Sciatic nerve (tissue), 2 donors: ENCODE results near the gene EPB41L4A. TPM values are rescaled to one million over a fixed set of nuclear protein-coding genes. Genes with fewer than 3 reads are reported as not detected.

Source experiments
- ATAC-seq: fragments of 200-7000 bp; cut with Tn5 transposase; one replicate; pipeline ENCODE4 v1.9.1; 2020; ENCODE audit warnings: mild to moderate bottlenecking, moderate library complexity
- DNase-seq: peaks from one replicate; pipeline ENCODE4 v3.0.0-alpha.2; 2020; ENCODE audit warnings: low spot score
- intact Hi-C: fragments of 100-400 bp; cut with DNase I; formaldehyde crosslinking; loops from one replicate; pipeline ENCODE4 v1.14.2; 2022
- total RNA-seq: library from RNA; stranded (reverse); fragmentation: NEBNext Ultra II Directional; extraction: Animal tissue kit (Norgen Biotek cat#: 25700); gene quantifications from one replicate; pipeline ENCODE4 v1.2.1, GENCODE V29; 2021
- donor health status: DM: no; HTN: no; CAD: no.
- donor health status: DM: no; HTN: no; CAD: no.

The EPB41L4A gene
- total RNA-seq, 1 donor from 2014 or later = 29.4 TPM

DNA sequence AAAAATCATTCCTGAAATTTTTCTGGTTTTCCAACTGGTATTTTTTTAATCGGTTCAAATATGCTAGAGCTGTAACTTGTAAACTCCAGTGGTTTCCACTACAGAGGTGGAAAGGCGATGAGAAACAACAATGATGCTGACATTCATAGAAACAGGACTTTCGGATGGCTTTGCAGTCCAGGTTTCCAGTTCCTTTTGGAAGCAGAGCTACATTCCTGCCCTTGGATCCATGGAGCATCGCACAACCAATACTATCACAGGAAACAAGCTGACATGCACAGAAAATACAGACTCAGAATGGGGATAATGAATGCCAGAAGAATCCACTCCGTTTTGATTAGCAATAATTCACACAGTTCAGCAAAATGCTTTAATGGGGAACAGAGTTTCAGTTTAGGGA, 140.0 kb downstream of the EPB41L4A start:
- intact Hi-C loops = no loop called here
- ATAC-seq = no peak
- DNase-seq = no peak

DNA sequence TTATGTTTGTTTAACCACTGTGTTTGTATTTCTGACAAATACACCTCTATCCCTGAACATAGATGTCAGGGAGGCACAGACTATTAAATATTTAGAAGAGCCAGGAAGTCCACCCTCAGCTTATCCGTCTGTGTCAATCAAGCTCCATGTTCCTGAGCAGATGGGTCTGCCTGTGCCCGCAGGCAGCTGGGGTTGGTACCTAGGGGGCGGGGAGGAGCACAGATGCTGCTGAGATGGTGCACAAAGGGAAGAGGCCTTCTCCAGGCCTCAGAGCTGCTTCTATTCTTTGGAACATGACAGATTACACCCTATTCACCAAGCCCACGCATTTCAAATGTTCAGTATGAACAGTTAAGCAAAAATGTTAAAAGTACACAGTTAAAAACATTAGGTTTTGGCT, 142.1 kb downstream of the EPB41L4A start:
- ATAC-seq (no peak), DNase-seq (no peak)
- intact Hi-C loops = no loop called here

DNA sequence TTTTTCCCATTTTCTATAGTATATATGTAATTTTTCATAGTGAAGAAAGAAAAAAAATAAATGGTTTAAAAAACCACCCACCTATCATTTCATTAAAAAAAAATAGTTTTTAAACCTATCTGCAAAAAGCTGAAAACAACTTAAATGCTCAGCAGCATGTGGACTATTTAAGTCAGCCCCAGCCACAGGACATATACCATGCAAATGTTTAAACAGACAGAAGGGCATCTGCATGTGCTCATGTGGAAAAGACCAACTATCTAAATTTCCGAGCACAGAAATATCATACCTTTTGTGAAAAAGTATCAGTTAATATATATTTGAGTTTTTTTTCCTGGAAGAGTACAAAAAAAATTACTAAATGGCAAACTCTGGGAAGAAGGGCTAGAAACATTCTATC, 143.4 kb downstream of the EPB41L4A start:
- intact Hi-C loops = no loop called here
- ATAC-seq (no peak), DNase-seq (no peak)

DNA sequence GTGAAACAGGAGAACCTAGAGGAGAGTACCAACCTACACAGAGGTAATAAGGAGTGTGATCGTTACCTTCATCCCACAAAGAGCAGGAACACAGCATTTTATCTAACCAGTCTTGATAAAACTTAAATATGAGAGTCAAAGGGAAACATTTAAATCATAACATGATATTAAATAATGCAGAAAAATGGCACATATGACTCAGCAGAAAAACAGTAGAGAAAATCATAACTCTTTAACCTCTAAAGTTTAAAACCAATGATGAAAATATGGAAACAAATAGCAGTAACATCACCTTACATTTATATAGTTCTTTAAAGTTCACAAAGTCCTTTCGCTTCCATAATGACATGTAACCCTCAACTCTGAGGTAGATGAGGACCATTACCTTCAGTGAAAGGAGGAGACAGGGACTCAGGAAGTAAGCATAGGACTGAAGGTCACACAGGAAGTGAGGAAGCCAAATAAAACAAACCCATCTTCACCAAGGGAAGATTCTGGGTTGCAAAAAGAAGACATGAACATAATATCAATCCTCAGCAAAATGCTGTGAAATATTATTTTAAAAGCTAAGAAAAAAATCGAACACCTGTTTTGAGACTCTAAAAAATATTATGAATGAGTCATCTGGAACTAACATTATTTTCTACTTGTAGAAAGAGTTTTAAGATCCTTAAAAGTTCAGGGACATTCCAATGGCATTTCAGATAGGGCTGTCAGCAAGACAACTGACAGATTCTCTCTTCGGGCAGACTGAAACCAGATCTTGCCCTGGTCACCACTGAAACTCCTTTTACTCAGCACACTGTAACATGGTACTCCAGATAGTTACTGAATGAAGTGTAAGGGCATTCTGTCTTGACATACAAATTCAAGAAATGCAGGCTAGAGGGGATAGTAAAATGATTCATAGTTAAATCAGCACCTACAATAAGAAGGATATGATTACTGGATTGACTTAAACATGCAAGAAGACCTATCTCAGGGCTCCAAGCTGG, 148.5 kb downstream of the EPB41L4A start:
- no peak for DNase-seq
- ATAC-seq = no peak
- intact Hi-C loops = no loop called here

DNA sequence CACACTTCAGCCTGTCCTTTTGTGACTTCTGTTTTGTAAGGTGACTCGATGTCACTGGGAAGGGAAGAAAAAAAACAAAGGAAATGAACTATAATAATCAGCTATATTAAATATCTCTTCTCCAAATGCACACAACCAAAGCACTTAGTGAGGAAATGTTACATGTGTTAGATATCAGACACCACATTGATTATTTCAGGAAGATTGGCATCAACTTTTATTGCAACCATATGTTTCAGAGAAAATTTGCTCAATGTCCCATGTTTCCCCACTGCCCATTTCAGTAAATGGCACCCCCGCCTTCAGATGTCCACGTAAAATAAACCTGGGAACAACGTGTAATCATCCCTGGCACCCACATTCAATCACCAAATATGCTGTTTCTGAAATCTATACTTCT, 151.8 kb downstream of the EPB41L4A start:
- DNase-seq = no peak
- no peak for ATAC-seq
- intact Hi-C loops = no loop called here

DNA sequence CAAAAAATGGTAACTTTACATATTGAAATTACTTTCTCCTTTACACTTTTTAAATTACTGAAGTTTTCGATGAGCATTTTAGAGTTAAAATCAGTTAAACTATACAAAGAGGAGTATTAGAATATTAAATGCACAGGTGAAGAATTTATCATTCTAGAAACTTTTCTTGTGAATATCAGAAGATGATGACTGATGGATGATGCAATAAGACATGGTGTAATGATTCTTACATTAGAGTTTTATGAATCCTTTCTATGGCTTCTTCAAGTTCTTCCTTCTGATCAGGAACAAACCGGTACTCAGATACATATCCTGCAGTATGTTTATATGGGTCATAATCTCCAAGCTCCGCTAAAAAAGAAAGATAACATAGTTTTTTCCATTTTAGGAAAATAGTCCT, 154.4 kb downstream of the EPB41L4A start:
- intact Hi-C loops = no loop called here
- ATAC-seq = no peak
- no peak for DNase-seq

DNA sequence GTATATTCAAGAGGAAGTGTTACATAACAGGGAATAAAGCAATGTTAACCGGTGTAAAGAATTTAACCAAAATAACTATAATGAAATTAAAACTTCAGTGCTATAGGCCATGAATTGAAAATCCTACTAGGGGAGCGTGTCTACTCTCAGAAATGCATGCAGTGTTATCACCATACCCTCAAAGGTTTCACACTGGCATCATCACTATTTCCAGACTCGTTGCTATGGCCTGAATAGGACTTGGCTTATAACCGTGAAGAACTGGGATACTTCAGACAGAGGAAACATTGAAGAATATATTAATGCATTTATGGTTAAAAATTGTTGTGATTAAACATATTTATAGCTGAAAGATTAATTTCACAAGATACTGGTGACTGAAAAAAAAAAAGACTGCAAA, 154.9 kb downstream of the EPB41L4A start:
- no peak for DNase-seq
- intact Hi-C loops = no loop called here
- no peak for ATAC-seq

DNA sequence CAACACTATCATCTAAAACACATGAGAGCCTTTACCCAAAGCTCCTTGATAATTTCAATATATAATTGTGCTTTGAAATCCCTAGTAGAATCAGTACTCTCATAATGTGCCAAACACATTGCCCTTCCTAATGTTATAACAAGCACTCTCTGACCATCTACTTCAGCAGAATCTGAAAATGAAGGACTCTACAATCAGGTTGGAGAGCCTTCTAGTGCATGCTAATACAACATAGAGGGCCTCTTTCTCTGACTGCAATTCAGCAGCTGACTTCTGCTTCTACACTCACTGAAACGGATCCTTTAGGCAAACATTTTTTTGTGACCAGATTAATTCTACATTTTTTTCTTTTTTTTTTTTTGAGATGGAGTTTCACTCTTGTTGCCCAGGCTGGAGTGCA, 155.6 kb downstream of the EPB41L4A start:
- intact Hi-C loops = no loop called here
- no peak for DNase-seq
- ATAC-seq = no peak

DNA sequence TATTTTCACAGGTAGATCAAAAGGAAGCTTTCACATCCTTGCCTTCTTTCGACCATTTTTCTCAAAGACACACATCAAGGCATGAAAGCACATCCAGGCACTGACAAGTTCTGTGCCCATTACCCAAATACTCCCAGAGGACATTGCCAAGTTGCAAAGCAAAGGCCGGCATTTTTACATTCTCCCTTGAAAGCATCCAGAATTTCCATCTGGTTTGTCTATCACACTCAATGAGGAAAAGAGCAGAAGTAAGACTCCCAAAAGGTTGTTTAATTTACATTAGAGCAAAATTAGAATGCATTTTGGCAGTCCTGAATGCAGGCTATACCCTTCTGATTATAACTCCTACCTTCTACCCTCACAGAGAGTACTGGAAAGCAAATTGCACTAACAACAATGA, 160.5 kb downstream of the EPB41L4A start:
- intact Hi-C loops = no loop called here
- ATAC-seq (no peak), DNase-seq (no peak)

DNA sequence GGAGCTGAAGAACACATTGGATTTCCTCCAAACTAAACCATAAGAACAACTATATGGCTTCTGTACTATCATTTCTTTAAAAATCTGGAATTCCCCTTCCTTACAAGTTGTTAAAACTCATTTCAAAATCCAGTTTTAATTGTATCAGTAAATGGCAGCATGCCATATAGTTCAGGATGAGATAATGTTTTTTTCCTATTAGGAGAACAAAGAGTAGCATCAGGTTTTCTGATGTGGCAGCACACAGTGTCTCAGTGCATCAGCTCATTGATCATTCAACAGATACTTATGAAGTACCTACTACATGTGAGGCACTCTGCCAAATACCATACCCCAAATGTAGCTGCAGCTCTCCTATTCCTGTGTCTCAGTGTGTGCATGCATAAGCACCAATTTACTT, 161.1 kb downstream of the EPB41L4A start:
- intact Hi-C loops = no loop called here
- DNase-seq = no peak
- no peak for ATAC-seq

DNA sequence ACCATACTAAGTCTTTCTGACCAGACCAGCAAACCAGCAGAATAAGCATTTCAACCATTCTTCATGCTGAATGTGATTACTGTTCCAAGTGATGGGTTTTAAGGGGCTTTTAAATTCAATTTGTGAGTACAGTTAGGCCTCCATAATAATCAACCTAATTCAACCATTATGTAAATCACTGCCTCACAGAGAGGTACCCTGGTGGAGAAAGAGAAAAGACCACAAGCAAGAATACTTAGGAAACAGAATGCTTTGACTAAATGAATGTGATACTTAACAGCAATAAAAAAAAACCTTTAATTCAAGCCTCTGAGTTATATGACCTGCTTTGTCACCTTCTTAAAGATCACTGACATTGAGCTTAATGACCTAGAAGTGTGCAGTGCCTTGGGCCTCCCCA, 162.1 kb downstream of the EPB41L4A start:
- DNase-seq = no peak
- ATAC-seq = no peak
- intact Hi-C loops = no loop called here

DNA sequence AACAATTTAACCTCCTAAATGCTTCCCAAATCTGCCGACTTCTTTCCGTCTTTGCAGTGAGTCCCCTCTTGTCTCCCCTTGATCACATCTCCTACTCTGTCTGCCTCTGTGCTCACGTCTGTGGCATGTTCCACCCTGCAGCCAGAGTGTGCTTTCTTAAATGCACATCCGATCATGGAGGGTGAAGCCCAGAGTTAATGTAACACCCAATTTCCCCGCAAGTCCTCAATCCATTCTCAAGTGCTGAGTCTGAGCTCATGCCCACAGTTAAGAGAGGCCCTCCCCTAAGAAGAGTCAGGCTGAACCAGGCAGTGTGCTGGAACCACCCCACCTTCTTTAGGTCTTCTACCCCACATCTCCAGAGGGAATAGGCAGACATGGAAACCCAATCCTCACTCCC, 164.8 kb downstream of the EPB41L4A start:
- intact Hi-C loops = no loop called here
- ATAC-seq = no peak
- no peak for DNase-seq

DNA sequence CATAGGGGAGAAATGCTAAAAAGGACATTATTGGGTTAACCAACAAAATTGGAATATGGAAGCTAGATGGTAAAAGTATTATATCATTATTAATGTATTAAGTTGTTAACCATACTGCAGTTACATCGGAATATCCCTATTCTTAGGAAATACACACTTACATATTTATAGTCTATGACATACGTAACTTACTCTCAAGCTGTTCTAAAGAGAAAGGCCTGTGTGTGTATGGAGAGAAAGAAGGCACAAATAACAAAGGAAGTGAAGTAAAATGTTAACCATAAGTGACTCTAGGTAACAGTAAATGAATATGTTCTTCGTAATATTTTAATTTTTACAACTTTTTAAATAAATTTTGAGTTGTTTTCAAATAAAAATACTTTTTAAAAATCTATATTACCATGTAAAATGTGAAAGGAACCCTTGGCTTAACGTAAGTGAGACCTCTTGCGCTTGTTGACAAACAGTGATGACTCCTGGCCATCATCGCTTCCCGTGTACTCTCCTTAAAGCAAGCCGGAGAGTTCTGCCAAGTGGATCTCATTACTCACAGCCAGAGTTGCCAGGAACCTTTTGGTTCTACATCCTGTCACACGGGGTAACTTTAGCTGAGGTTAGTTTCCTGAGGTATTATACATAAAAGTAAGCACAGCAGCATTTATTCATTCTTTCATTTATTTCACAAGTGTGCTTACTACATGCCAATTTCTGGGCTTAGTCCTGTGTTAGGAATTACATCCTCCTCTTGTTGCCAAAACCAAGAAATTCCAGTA, 165.4 kb downstream of the EPB41L4A start:
- intact Hi-C loops = no loop called here
- ATAC-seq = peak; percentile 34
- DNase-seq = no peak

DNA sequence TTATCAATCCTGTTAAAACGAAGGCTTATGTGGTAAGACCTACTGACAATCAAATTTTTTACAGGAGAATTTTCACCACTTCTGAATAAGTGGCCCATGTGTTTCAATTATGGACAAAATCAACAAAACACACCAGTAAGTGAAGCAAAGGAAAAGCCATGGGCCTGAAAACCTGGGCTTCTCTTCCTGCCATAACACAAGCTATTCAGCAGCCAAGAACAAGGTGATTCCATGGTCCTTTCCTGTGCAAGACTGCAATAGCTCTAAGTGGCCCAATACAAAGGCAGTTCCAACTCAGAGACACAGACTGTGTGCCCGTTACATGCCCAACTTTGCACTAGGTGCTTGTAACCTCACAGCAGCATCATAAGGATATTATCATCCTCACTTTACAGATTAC, 168.5 kb downstream of the EPB41L4A start:
- ATAC-seq = no peak
- intact Hi-C loops = no loop called here

DNA sequence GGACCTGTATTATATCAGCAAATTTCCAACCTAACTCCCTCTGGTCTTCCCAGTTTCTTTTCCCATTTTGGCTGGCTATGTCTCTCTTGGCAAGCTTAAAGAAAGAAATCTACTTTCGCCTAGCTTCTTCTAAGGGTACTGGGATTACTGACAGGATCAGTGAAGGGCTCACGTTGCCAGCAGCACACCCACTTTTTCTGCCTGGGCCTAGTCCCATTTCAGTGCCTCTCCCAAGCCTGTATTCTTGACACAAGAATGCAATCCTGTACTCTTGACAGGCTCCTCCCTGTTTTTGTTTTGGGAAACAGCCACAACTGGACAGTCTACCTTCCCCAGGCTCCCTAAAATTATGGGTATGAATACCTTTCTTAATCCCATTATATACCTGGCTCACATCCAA, 170.5 kb downstream of the EPB41L4A start:
- intact Hi-C loops = no loop called here
- DNase-seq = no peak
- peak; percentile 42 for ATAC-seq

More for the DNA sequence above, 168.5 kb downstream of the EPB41L4A start:
- no peak for DNase-seq

DNA sequence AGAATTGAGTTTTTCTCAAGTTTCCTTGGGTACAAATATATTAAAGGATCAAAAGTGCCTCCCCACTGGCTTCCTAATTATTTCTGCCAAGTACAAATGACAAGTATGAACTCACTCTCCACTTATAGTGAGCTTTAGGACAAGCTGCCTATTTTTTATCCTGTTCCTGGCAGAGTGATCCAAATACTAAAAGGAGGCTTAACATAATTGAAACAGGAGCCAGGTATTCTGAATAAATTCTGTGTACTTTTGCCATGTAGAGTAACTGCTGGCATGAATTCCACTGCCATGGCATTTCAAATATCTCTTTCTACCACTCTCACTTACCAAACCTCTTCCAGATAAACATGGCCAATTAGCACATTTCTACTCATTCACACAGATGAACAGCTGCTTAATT, 171.1 kb downstream of the EPB41L4A start:
- intact Hi-C loops = no loop called here
- DNase-seq (no peak), ATAC-seq (no peak)

DNA sequence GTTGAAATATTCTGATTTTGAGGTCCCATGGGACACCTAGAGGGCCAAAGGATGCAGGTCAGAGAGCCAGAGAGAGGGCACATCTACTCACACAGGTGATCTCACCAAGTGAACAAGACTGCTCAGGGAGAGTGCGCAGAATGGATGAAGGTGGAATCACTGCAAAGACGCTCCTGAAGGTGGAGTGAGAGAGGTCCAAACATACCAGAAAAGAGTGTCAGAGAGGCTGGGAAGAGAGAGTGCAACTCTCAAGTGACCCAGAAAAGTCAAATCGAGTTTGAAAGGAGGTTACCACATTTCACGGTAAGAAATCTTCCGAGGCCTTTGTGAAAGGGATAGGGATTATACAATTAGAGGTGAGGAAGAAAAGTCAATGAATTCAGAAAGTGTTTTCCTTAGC, 173.4 kb downstream of the EPB41L4A start:
- ATAC-seq (no peak), DNase-seq (no peak)
- intact Hi-C loops = no loop called here

DNA sequence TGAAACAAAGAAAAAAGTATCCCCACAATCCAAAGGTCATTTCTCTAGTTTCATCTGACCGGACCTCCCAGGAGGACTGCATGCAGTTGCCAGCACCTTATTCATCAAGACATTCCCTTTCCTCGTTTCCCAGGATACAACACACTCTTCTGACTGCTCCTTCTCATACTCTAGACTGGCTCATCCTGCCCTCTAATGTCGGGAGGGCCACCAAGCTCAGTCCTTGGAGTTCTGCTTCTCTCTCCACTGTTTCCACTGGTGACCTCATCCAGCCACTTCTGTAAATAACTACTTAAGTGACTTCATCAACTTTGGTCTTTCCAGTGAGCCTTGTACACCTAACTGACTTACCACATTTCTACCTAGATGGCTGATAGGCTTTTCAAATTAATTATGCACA, 179.1 kb downstream of the EPB41L4A start:
- intact Hi-C loops = no loop called here
- no peak for DNase-seq
- no peak for ATAC-seq

DNA sequence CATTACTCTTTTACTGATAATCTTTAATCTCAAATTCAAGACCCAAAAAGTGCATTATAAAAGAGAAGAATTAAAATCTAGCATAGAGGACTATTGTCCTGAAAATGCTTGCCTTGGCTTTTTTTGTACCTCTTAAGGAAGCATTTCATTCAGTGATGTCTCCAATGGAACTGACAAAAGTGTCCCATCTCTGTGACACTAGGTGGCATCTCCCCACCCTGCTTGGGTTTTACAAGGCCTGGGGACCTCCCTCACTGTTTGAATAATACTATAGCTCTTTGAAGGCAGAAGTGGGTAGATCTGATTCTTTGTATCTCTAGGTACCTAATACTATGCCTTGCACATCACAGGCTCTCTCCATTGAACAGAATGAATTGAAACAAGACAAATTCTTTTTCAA, 180.6 kb downstream of the EPB41L4A start:
- ATAC-seq = no peak
- DNase-seq = no peak
- intact Hi-C loops = no loop called here

DNA sequence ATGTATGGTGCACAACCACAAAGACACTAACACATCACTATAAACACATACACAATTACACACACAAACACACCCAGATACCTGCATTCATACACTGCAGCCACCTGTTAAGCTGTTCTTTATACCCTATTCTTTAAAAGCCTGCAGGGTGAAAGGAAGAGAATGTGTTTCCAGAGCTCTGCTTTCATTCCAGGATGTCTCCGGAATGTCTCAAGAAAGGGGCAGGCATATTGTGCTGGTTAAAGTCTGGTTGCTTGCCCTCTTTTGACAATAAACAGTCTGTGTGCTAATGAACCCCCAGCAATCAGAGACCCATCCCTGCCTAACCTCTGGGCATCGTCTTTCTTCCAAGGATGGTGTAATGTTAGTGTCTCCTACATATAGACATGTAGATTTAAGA, 181.6 kb downstream of the EPB41L4A start:
- intact Hi-C loops = no loop called here
- DNase-seq (no peak), ATAC-seq (no peak)
